Muscle of leg (tissue), 11 donors: Measurements from ENCODE around the gene CDK5RAP2. TPM values are rescaled to one million over a fixed set of nuclear protein-coding genes. Genes with fewer than 3 reads are reported as not detected.
"Not testable (repeated sequence)": the region's sequence is repeated elsewhere in the genome, so short reads cannot be mapped to it uniquely, and the experiment has no call there.

ENCODE experiments used
- DNase-seq: peaks from one replicate; pipeline ENCODE4 v3.0.0; 2013
- H3K27ac ChIP-seq: one replicate; pipeline ENCODE4 v1.5.1; 2013; ENCODE audit warnings: mild to moderate bottlenecking, low read length, control low read depth
- H3K27me3 ChIP-seq: one replicate; pipeline ENCODE4 v1.6.1; 2013; ENCODE audit warnings: low read length; ENCODE audit not compliant: control insufficient read depth, insufficient read depth
- H3K36me3 ChIP-seq: one replicate; pipeline ENCODE4 v1.6.1; 2013; ENCODE audit warnings: low read length; ENCODE audit not compliant: control insufficient read depth, insufficient read depth
- H3K4me1 ChIP-seq: one replicate; pipeline ENCODE4 v1.6.1; 2013; ENCODE audit warnings: low read length; ENCODE audit not compliant: control insufficient read depth, insufficient read depth
- H3K4me3 ChIP-seq: one replicate; pipeline ENCODE4 v1.5.1; 2013; ENCODE audit warnings: low read length, control low read depth
- H3K9me3 ChIP-seq: replicated peaks from 2 replicates; pipeline ENCODE4 v1.6.1; 2013; ENCODE audit warnings: low read depth, low read length; ENCODE audit not compliant: control insufficient read depth
- WGBS: methylation state at CpG from one replicate; pipeline ENCODE4 v1.1.5; 2013; ENCODE audit warnings: missing lambda C conversion rate; ENCODE audit not compliant: insufficient coverage; 5-methylcytosine and 5-hydroxymethylcytosine counted together
- polyA plus RNA-seq, 8 donors: library from polyadenylated mRNA; unstranded; fragments of 120-200 nt; gene quantifications; one replicate each; pipeline versions ENCODE4 v1.2.1 to v1.2.3, GENCODE V29; 2013; ENCODE audit warnings: inconsistent platforms in 1 of 8, low replicate concordance in 1 of 8; ENCODE audit not compliant: insufficient read length in 8 of 8, insufficient read depth in 1 of 8
- total RNA-seq: library from RNA; stranded (reverse); fragments of 120-200 nt; gene quantifications from one replicate; pipeline ENCODE4 v1.2.4, GENCODE V29; 2013

CDK5RAP2 gene
- total and polyA plus RNA-seq, 9 donors, result 36.8 to 55.1 (median 44.5) TPM

DNA sequence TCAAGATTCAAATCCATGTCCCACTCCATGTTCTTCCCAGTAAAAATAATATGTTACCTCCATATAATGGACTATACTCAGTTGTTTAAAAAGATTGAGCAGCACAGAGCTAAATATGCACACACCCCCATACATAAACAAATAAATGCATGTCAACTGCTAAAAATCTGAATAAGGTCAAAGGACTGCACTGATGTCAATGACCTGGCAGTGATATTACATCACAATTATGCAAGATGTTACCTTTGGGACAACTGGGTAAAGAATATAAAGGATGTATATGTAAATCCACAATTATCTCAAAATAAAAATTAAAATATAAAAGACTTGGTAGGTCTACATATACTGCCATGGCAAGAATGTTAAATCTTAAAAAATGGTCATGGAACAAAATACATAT is 57.9 kb downstream of the CDK5RAP2 start:
- Histone ChIP-seq H3K27ac (no peak overlapping the region), H3K27me3 (no peaks in the 10 kb centered on the region), H3K4me1 (no peaks in the 10 kb centered on the region), H3K4me3 (no peak overlapping the region), H3K9me3 (no peaks in the 10 kb centered on the region), H3K36me3 (peaks cover 44% of the 10 kb centered on the region)
- DNase-seq, result no peak

DNA sequence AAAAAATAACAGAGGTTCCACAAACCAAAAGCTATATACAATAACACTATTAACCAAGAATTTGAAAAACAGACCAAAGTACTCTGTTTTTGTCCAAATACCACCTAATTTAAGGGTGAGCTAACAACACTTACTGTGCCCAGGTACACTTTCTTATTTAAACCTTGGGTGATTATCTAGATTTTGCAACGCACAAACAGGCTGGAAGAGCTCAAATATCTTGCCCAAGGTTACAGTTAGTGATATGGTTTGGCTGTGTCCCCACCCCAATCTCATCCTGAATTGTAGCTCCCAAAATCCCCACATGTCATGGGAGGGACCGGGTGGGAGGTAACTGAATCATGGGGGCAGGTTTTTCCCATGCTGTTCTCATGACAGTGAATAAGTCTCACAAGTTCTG is 58.9 kb downstream of the CDK5RAP2 start:
- Histone ChIP-seq H3K9me3 (no peaks in the 10 kb centered on the region), H3K27me3 (no peaks in the 10 kb centered on the region), H3K27ac (no peak overlapping the region), H3K4me1 (no peaks in the 10 kb centered on the region), H3K36me3 (peaks cover 38% of the 10 kb centered on the region), H3K4me3 (no peak overlapping the region)
- WGBS, result no CpG with 5 or more reads among the region's 2 CpGs
- no peak for DNase-seq

DNA sequence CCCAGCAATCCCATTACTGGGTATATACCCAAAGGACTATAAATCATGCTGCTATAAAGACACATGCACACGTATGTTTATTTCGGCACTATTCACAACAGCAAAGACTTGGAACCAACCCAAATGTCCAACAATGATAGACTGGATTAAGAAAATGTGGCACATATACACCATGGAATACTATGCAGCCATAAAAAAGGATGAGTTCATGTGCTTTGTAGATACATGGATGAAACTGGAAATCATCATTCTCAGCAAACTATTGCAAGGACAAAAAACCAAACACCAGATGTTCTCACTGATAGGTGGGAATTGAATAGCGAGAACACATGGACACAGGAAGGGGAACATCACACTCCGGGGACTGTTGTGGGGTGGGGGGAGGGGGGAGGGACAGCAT is 64.0 kb downstream of the CDK5RAP2 start:
- H3K4me3 ChIP-seq, H3K27me3 ChIP-seq, H3K9me3 ChIP-seq, H3K27ac ChIP-seq, DNase-seq, H3K4me1 ChIP-seq: not testable (repeated sequence)
- no CpG with 5 or more reads among the region's 4 CpGs for WGBS
- H3K36me3 ChIP-seq, result peaks cover 29% of the 10 kb centered on the region

DNA sequence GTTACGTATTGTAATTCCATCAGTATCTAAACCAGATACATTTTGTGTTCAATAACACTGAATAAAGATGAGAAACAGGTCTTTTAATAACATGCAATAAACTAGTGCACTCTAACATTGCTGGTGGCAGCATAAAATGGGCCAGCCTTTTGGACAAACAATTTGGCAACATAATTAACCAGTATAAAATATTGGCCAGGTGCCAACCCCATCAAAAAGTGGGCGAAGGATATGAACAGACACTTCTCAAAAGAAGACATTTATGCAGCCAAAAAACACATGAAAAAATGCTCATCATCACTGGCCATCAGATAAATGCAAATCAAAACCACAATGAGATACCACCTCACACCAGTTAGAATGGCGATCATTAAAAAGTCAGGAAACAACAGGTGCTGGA is 64.5 kb downstream of the CDK5RAP2 start:
- not testable (repeated sequence) for DNase-seq, H3K27me3 ChIP-seq, H3K9me3 ChIP-seq, H3K4me3 ChIP-seq, H3K27ac ChIP-seq, H3K4me1 ChIP-seq
- peaks cover 29% of the 10 kb centered on the region for H3K36me3 ChIP-seq
- no CpG with 5 or more reads among the region's 3 CpGs for WGBS

DNA sequence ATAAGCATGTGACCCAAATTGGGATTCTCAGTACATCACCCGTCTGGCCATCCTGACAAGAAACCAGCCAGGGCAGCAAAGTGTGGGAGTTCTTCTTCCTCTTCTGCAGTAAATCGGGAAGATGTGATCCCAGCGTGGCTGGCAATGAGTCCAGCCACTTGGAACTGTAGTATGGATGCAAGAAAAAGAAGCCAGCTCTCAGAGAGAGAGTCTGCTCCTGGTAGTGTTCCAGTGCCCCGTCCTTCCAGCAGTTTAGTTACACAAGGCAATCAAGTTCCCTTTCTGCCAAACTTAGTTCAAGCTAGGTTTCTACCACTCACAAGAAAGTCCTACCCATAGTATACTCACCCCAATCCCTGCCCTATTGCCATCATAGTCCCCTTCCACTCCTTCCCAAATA is 65.6 kb downstream of the CDK5RAP2 start:
- peaks cover 29% of the 10 kb centered on the region for H3K36me3 ChIP-seq
- H3K27me3 ChIP-seq, result no peaks in the 10 kb centered on the region
- no peaks in the 10 kb centered on the region for H3K4me1 ChIP-seq
- no peaks in the 10 kb centered on the region for H3K9me3 ChIP-seq
- no peak for DNase-seq
- no peak overlapping the region for H3K4me3 ChIP-seq
- 84% methylated on average over 2 of the region's 4 CpGs for WGBS
- H3K27ac ChIP-seq, result no peak overlapping the region

DNA sequence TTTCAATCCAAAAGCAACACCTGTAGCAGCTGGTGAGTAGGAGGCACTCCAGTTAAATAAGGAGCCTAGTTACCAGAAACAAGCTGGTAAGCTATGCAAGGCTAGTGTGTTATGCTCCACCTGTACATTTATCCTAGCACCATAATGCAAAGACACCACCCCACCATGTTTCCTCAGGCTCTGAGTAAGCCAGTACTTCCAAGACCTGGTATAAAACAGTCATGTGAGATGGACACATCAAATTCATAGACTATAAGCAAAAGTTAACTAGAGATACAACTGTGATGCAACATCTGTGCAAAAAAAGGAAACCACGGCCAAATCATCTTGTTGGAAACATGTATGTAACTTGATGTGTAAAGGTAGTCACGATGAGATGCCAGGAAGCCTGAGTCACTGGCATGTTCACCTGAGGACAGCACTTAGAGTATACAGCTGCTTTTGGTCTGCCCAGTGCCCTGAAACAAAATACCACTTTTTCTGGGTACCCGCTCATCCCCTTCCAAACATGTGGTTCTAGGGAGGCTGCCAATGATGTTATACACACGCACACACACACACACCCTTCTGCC is 66.1 kb downstream of the CDK5RAP2 start:
- H3K9me3 ChIP-seq, result no peaks in the 10 kb centered on the region
- no peak for DNase-seq
- no peak overlapping the region for H3K27ac ChIP-seq
- no peaks in the 10 kb centered on the region for H3K27me3 ChIP-seq
- peaks cover 29% of the 10 kb centered on the region for H3K36me3 ChIP-seq
- H3K4me1 ChIP-seq, result no peaks in the 10 kb centered on the region
- 94% methylated on average over 4 of the region's 4 CpGs for WGBS
- H3K4me3 ChIP-seq, result no peak overlapping the region

DNA sequence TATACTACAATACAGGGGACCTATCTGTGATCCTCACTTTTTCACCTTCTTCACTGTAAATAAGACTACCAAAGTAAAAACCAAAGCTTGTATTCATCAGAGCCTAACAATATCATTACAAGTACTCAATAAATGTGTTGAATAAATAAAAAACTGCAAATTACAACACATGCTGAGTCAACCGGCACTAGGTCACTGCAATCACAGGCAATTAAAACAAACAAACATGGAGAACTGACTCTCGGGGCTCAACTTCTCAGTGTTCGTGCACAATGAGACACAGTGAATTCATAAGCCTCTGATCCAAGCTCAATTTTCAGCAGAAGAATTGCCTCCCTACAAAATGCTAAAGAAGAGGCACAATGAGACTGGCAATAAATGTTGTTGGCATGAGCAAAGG is 69.2 kb downstream of the CDK5RAP2 start:
- H3K36me3 ChIP-seq, result peaks cover 24% of the 10 kb centered on the region
- no peak overlapping the region for H3K27ac ChIP-seq
- DNase-seq, result no peak
- no CpG with 5 or more reads among the region's 3 CpGs for WGBS
- peaks cover 10% of the 10 kb centered on the region for H3K9me3 ChIP-seq
- no peaks in the 10 kb centered on the region for H3K27me3 ChIP-seq
- no peak overlapping the region for H3K4me3 ChIP-seq
- H3K4me1 ChIP-seq, result no peaks in the 10 kb centered on the region

DNA sequence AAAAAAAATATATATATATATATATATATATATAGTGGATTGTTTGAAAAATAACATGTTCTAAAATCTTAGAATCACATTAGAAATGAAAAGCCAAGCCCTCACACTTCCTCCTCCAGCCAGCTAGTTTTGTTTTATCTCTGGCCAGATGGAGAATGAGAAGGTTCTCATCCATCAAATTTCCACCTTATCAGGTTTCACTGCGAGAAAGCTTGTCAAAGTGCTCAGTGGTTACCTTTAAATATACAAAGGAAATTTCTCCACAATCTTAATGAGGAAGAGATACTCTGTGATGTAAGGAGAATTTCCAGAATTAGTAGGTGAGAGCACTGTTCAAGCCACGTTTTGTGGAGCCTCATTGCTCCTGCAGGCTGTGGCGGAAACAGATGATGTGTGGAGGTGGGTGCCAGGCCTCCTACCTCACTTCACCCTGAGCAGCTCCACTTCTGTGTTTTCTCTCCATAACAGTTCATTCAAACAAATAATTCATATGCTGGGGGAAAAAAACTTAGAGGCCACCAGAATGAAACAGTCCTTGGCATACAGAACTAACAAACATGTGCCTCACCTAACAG is 71.9 kb downstream of the CDK5RAP2 start:
- Histone ChIP-seq H3K27me3 (no peaks in the 10 kb centered on the region), H3K4me1 (no peaks in the 10 kb centered on the region), H3K4me3 (no peak overlapping the region), H3K9me3 (peaks cover 13% of the 10 kb centered on the region), H3K27ac (no peak overlapping the region), H3K36me3 (peaks cover 26% of the 10 kb centered on the region)
- WGBS, result no CpG with 5 or more reads among the region's 3 CpGs
- no peak for DNase-seq

DNA sequence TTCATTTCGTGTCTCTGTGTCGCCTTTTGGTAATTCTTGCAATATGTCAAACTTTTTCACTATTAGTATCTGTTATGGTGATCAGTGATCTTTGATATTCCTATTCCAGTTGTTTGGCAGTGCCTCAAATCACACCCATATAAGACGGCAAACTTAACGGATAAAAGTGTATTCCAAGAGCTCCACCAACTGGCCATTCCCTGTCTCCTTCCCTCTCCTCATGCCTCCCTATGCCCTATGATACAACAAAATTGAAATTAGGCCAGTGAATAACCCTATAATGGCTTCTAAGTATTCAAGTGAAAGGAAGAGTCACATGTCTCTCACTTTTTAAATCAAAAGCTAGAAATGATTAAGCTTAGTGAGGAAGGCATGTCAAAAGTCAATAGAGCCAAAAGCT is 74.8 kb downstream of the CDK5RAP2 start:
- no peak overlapping the region for H3K27ac ChIP-seq
- no peak for DNase-seq
- peaks cover 36% of the 10 kb centered on the region for H3K36me3 ChIP-seq
- H3K9me3 ChIP-seq, result peaks cover 13% of the 10 kb centered on the region
- WGBS, result no CpG with 5 or more reads among the region's 4 CpGs
- H3K4me1 ChIP-seq, result no peaks in the 10 kb centered on the region
- no peaks in the 10 kb centered on the region for H3K27me3 ChIP-seq
- H3K4me3 ChIP-seq, result no peak overlapping the region

DNA sequence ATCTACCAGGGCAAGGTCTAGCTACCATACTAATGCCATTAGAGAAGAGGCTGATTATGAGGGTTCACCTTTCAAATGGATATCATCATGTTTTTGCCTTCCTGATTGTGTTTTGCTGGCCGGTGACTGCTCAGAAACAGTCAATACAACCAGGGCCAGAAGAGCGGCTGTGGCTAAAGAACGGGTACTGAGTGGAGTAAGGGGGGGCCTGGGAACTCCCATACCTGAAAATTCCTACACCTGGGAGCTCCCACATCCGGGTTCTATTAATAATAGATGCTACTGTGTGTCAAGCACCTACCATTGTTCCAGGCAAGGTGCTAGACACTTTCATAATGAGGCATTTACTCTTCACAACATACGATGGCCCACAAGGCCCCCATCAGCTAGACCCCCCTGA is 79.2 kb downstream of the CDK5RAP2 start:
- Histone ChIP-seq H3K27me3 (no peaks in the 10 kb centered on the region), H3K4me3 (no peak overlapping the region), H3K9me3 (peaks cover 2% of the 10 kb centered on the region), H3K4me1 (no peaks in the 10 kb centered on the region), H3K36me3 (peaks cover 28% of the 10 kb centered on the region), H3K27ac (no peak overlapping the region)
- 77% methylated on average over 1 of the region's 5 CpGs for WGBS
- no peak for DNase-seq

DNA sequence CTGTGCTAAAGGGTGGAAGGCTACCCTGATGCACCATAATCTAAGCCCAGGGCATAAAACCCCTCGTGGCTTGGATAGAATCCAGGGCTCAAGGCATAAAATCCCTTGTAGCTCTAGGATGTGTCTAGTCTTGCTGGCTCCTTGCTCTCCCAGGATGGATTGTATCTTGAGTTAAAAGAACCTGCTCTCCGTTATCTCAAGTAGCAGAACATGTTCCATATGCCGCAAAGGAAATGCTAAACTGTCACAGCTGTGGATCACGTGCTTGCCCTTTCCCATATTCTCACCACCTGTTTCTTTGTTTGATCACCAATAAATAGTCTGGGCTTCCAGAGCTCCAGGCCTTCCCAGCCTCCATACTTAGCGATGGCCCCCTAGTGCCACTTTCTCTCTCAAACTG is 82.1 kb downstream of the CDK5RAP2 start:
- not testable (repeated sequence) for H3K4me1 ChIP-seq, H3K27me3 ChIP-seq, H3K9me3 ChIP-seq, H3K4me3 ChIP-seq, H3K27ac ChIP-seq, DNase-seq
- 81% methylated on average over 4 of the region's 5 CpGs for WGBS
- H3K36me3 ChIP-seq, result peaks cover 13% of the 10 kb centered on the region
